Endothelial cell of umbilical vein (primary cell): ENCODE results near the gene SLC44A2.

ENCODE experiments used
- CTCF ChIP-seq, 2 donors: IDR thresholded peaks; 1 replicate in 1 of 2; 2 replicates in 1 of 2; pipeline ENCODE4 v1.5.1; 2011; ENCODE audit warnings: low read length in 2 of 2, mild to moderate bottlenecking in 2 of 2, moderate library complexity in 2 of 2, control low read depth in 1 of 2, inconsistent platforms in 1 of 2, low read depth in 1 of 2; ENCODE audit not compliant: insufficient read depth in 1 of 2; ENCODE audit errors: extremely low read depth in 1 of 2
- EZH2 ChIP-seq: IDR thresholded peaks from 2 replicates; pipeline ENCODE4 v1.6.1; 2012; ENCODE audit warnings: borderline replicate concordance, low read depth, mild to moderate bottlenecking, moderate library complexity, low read length, inconsistent platforms; ENCODE audit not compliant: severe bottlenecking
- POLR2A ChIP-seq: IDR thresholded peaks from 2 replicates; pipeline ENCODE4 v1.6.1; 2012; ENCODE audit warnings: low read depth, mild to moderate bottlenecking, control low read depth, low read length
- POLR2AphosphoS5 ChIP-seq: IDR thresholded peaks from 2 replicates; pipeline ENCODE4 v1.6.1; 2012; ENCODE audit warnings: low read depth, mild to moderate bottlenecking, control low read depth, low read length, moderate library complexity; ENCODE audit not compliant: insufficient read depth
- TF ChIP-seq, protein P1 (sequence below): IDR thresholded peaks from 2 replicates; pipeline ENCODE4 v1.6.1; 2011; ENCODE audit not compliant: insufficient read depth, insufficient read length

DNA sequence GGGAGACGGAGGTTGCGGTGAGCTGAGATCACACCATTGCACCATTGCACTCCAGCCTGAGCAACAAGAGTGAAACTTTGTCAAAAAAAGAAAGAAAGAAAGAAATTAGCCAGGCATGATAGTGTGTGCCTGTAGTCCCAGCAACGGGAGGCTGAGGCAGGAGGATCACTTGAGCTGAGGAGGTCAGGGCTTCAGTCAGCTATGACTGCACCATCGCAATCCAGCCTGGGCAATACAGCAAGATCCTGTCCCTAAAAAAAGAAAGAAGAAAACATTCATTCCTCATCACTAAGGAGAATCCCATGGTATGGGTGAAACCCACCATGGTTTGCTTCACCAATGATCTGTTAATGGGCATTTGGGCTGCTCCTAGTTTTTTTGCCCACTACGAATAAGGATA, 25.2 kb upstream of the SLC44A2 start:
- TF ChIP-seq POLR2A: no peak
- TF ChIP-seq CTCF (IDR thresholded peaks at IDR 0.05; ENCODE audit: extremely low read depth in 1 of 2, insufficient read depth in 1 of 2, low read depth in 1 of 2, low read length in 2 of 2): no peak
- TF ChIP-seq, protein P1, sequence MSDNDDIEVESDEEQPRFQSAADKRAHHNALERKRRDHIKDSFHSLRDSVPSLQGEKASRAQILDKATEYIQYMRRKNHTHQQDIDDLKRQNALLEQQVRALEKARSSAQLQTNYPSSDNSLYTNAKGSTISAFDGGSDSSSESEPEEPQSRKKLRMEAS: no peak
- no peak for TF ChIP-seq EZH2
- no peak for TF ChIP-seq POLR2AphosphoS5
